HG02970 (cell line): ENCODE measurements around the gene XRCC1.
A peak's percentile ranks its signal among the peaks of the same experiment; 100 is the strongest.

Experiments
- ATAC-seq: cut with Tn5 transposase; IDR thresholded peaks from one replicate; pipeline ENCODE4 v1.9.1; 2021; ENCODE audit warnings: mild to moderate bottlenecking, moderate library complexity, moderate number of reproducible peaks; ENCODE audit not compliant: unreplicated experiment, low FRiP score

Gene XRCC1

DNA sequence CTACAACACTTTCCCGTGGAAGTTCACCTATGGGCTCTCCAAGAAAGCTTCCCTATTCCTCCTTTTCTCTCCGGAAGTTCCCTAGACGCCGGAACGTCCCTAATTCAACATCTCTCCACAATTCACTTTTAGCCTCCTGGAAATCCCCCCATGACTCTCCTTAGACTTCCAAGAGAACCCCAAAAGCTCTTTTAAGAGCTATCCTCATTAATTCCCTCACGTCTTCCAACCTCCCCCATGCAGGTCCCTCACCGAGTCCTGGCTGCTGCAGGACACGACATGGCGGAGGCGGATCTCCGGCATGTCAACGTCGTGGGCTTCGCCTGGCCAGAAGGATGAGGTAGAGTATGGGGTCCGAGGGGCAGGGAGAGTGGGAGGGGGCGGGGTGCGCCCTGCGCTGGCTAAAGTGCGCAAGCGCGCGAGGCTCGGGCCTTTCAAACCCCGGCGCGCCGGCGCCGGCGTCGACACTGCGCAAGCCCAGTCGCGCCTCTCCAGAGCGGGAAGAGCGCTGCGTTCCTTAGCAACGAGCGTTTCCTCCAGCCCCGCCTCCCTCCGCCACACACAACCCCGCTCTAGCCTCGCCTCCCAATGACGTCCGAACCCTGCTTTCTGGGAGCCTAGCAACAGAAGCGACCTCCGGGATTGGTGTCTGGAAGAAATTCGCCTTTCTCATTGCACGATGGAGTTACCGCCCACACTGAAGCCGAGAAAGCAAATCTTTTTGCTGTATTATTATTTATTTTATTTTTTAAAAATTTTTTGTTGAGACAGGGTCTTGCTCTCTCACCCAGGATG is at the start of gene XRCC1, which contains the start of gene PINLYP:
TSS of gene XRCC1 (minus strand) at position 372 of the 795 bp plus-strand sequence. CDS start at position 303, 69 bp downstream.
TSS of gene PINLYP (plus strand) at position 646 of the 795 bp plus-strand sequence. CDS start 1,391 bp downstream, outside the sequence.
- peak; percentile 91 for ATAC-seq

GRCh38 chr19:43624933-43625332 is 49.6 kb upstream of the XRCC1 start:
- ATAC-seq: no peak

DNA sequence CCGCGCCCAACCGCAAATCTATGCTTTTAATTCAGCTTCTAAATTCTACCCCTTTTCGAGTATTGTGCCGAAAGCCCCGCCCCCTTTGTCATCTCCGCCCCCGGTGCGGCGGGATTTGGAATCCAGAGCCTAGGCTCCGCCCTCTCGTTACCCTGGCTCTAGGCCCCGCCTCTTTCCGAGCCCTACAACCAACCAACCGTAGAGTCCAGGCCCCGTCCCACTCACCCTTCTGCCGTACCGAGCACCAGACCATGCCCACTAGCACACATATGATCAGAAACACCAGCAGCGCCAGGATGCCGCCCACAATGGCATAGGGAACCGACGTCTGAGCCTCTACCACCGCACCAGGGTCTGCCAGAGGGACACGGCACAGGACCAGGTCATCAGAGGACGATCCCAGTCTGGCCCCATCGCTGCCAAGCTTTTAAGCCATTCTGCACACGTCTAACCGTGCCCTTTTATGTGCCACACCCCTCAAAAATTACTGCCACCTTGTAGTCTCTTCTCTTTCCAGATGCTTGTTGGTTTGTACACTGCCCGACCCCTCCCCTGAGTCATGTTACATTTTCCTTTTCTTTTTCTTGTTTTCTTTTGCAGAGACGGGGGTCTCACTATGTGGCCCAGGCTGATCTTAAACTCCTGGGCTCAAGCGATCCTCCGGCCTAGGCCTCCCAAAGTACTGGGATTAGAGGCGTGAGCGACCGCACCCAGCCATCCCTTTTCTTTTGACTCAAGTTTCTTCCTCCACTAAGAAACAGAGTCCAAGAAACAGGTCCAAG is 48.8 kb upstream of the XRCC1 start:
- no peak for ATAC-seq

GRCh38 chr19:43622956-43623355 is 47.6 kb upstream of the XRCC1 start:
- ATAC-seq: no peak

- ATAC-seq: no peak
Observed at GRCh38 chr19:43622070-43622469, 46.7 kb upstream of the XRCC1 start.

DNA sequence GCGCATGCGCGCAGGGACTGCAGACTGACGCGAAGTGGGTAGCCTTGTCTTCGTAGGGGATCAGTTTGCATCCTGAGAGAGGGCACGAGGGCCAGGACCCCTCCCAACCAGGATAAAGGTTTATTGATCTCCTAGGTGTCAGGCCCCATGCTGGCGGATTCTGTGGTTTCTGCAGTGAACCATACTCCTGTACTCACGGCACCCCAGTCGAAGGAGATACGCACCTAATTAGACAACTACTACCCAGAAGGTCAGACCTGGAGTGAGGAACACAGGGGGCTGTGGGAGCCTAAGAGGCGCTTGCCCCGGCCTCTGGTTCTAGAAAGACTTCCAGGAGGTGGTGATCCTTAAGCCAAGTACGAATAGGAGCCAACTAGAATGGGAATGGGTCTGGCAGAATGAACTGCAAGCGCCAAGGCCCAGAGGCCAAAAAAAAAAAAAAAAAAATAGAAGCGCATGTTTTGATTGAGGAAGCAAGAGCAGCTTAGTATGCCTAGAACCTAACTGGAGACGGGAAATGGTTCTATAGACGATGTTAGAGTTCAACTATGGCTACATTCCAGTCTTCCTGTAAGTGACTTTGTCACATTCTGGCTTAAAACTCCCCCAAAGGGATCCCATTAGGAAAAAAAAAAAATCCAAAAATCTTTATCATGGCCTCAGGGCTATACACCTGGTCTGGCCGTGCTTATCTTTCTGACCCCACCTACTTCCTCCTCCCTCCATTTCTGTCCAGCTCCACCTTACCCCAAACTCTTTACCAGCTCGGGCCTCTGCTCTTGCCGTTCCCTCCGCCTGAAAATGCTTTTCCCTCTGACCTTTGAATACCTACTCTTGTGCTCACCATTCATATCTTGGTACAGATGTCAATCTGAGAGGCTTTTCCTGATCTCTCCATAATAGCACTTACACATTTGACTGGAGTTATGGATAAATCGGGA is 45.0 kb upstream of the XRCC1 start:
- no peak for ATAC-seq

GRCh38 chr19:43619262-43620060 is 44.1 kb upstream of the XRCC1 start, which contains the start of gene ZNF428:
TSS of gene ZNF428 (minus strand) at chr19:43619629. CDS start at chr19:43614304, 5,325 bp downstream.
- peak; percentile 74 for ATAC-seq

DNA sequence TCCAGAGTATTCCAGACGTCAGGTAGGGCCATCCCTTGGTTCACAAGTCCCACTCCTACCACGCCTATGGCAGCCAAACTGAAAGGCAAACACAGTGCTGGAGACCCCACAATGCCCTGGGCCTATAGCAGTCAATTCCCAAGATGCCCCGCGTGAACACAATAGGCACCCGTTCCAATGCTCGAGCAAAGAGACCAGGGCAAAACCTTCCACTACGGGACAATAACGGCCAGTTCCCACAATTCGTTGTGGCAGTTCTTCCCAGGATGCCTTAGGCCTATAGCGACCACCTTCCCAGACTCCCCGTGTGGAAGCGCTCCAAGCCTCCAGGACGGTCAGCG is 43.6 kb upstream of the XRCC1 start:
- ATAC-seq: no peak

DNA sequence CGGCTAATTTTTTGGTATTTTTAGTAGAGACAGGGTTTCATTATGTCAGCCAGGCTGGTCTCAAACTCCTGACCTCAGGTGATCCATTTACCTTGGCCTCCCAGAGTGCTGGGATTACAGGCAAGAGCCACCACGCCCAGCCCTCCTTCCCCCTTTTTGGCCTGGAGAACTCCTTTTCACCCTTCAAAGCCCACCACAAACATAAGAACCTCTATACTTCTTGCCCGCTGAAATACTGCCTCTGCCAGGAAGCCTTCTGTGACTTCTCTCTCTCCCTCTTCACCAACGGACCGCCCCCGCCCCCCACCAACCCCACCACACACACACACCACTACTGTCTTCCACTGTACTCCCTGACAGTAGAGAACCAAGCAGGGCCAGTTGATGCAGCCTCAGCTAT is 41.6 kb upstream of the XRCC1 start:
- ATAC-seq: no peak

DNA sequence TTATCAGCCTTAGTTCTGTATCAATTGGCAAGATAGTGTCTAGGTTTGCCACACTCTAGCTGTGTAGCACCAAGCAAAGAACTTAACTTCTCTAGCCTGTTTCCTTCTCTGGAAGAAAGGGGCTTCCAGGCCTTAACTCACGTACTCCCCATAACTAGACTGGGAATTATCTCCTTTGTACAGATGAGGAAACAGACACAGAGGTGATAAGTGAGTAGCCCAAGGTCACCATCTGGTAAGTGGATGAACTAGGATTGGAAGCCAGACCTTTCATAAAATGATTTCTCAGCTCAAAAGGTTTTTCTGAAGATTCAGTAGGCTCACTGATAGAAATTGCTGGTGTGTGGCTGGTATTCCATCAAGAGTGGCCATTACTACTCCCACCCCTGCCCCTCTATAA is 41.0 kb upstream of the XRCC1 start:
- no peak for ATAC-seq

DNA sequence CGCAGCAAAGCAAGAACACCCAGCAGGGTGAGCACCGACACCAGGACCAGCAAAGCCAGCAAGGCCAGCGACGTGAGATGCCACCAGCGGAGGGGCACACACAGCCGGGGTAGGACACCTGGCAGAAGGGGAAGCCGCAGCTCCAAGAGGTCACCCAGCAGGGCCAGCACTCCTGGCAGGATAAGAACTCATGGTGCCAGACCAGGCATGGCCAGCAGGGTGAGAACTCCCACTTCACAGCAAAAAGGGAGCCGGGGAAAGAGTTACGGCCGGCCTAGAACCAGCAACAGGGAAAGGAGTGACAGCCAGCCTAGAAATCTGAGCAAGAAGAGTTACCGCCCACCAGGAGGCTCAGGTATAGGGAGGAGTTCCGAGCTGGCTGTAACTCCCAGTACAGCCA is 37.0 kb upstream of the XRCC1 start:
- no peak for ATAC-seq

DNA sequence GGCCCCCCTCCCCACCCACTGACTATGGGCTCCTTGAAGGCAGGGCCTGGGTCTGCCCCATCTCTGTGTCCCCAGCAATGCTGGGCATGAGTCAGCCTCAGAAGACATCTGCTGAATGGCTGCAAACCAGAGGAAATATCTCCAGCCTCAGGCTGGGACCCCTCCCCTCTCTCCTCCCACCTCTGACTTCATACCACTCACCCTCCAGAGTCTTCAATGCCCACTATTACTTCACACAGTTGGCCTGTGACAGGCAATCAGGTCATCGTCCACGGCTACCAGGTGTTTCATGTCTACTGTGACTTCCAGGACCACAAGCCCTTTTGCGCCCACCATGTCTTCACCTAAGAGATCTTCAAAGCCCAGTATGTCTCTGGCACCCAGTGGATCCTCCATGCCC is 36.5 kb upstream of the XRCC1 start, which contains the start of gene SRRM5:
TSS of gene SRRM5 (plus strand) at position 301 of the 400 bp plus-strand sequence. CDS start at position 335, 34 bp downstream.
- ATAC-seq: no peak

DNA sequence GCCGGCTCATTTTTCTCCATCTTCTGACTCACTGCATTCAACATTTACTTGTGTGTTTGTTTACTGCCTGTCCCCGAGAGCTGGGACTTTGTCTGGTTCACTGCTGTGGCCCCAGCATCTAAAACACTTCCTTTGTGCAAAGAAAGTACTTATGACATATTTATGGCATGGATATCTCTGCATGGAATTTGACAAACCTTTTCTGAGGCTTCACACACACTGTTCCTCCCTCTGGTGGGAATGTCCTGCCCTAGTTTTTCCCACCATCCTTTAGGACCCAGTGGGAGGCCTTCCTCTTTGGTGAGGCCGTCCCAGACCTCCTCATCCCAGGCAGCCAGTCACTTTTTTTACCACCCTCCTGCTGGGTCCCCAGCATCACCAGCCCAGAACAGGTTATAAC is 35.2 kb upstream of the XRCC1 start:
- no peak for ATAC-seq

DNA sequence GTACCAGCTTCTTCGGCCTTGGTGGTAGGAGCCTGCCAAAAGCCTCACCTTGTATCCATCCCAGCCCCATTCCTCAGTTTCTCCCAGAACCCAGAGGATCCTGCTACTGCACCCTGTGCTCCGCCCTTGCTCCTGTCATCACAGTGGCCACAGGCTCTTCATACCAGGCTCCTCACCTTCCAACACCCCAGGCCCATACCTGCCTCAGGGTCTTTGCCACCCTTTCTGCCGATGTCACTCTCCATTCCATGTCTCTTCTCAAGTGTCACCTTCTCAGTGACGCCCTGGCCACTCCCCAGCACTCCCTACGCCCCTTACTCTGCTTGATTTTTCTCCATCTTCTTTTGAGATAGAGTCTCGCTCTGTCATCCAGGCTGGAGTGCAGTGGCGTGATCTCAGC is 34.5 kb upstream of the XRCC1 start:
- no peak for ATAC-seq

DNA sequence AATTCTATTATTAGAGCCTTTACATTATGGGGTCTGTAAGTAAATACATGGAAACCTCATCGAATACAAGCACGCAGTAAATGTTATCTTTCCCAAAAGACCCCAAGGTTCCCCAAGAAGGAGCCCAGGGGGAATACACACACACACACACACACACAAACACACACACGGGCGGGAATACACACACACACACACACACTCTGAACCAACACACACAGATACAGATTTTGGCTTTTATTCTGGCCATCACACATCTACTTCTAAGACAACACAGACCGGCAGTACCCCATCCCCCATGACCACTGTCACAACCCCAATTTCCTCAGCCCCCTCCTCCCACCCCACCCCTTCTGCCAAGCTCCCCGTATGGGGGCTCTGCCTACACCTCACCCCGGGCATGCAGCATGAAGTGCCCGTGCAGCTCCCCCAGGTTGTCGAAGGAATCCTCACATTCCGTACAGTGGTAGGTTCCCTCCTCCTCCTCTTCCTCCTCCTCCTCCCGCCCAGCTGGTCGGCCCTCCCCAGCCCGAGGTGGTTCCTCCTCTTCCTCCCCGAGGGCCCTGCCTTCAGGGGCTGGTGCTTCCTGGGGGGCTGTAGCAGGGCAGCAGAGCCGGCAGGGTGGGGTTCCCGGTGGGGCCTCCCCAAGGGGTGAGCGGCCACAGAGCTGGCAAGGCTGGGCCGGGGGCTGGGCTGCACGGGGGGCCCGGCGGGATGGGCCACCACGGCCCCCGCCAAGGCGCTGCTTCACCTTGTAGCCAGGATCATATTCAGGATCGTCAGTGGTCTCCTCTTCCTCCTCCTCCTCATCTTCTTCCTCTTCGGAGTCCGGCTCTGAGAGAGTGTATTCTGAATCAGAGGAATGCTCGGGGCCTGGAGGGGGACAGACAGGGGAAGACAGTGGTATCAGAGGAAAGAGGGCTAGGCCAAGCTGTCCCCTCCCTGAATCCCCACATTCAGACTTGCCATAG is 32.2 kb upstream of the XRCC1 start:
- ATAC-seq: no peak

DNA sequence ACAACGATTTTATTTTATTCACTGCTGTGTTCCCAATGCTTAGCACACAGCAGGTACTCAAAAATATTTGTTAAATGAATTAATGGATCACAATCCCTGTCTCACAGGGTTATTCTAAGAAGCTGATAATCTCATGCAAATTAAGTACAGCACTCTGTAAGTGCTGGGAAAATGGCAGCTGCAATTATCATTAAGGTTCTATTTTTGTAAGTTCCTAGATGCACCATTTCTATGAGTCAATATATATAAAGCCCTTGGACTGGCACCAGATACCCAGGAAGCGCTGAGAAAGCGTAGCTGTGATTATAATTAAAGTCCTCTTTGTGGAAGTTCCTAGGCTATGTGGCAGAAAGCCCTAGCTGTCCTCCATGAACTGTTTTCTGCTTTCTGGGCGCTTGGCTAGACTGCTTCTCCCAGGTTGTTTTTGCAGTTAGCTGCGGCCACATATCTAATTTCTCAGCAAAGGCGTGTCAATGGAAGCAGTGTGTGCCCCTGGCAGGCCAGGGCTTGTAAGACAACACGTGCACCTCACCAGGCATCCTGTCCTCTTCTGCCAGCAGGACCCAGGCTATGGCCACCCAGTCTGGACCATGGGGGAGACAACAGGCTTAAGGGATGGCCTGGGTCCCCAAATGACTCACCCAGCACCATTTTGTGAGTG is 31.4 kb upstream of the XRCC1 start:
- no peak for ATAC-seq

- ATAC-seq: no peak
Observed at GRCh38 chr19:43605875-43606568, 30.7 kb upstream of the XRCC1 start.
